Measurements from ENCODE around the gene MAK.
"Not testable (repeated sequence)": the region's sequence is repeated elsewhere in the genome, so short reads cannot be mapped to it uniquely, and the experiment has no call there.

Gene MAK

GRCh38 chr6:10771371-10771894 is 66.9 kb downstream of the MAK start:
- DNase-seq, result no peak

DNA sequence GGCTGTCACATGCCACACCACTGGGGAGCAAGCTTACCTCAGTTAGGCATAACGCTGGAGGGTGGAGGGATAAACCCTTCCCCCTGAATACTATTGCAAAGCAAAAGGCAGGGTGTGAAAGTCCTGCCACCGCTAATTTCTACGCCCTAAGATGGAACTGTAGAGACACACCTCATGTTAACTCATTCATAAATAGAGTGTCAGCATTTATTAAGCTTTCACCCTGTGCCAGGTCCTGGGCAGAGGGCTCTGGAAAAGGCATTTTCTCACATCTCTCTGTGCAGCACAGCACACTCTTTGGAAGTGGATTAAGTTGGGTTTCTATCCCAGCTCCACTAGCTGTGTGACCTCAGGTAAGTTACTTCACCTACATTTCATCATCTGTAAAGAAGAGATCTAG is 68.9 kb downstream of the MAK start:
- no peak for DNase-seq

DNA sequence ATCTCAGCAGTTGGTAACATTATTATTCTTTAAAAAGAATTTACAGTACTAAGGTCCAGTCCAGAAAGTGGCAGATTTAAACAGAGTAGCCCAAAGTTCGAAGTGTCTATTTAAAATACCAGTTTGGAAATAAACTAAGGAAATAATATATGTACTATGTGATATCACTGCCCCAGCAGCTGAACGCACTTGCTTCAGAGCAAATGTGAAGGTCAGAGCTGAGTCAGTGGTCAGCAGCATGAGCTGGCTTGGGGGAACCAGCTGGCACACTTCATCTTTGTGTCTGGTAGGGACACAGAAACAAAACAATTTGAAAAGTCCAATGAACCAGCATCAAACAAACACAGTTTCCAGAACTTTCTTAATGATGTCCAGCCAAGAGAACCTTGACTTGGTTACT is 75.3 kb downstream of the MAK start:
- DNase-seq, result no peak

DNA sequence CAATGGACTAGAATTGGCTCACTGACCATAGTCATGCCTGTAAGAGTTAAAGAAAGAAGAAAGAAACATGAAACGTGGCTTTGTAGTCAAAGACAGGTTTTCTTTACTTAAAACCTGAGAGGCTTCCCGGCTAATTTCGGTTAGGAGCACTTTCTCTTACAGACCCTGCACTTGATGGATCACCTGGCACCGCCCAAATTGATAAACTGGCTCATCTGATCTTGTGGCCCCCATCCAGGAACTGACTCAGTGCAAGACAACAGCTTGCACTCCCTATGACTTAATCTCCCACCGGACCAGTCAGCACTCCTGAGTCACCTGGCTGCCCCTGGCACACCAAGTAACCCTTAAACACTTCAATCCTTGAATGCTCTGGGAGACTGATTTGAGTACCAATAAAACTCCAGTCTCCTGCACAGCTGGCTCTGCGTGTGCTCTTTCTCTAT is 78.4 kb downstream of the MAK start:
- DNase-seq, result peak; percentile 47

- peak; percentile 13 for DNase-seq
These were observed 79.0 kb downstream of the MAK start for GRCh38 chr6:10759312-10759839.

DNA sequence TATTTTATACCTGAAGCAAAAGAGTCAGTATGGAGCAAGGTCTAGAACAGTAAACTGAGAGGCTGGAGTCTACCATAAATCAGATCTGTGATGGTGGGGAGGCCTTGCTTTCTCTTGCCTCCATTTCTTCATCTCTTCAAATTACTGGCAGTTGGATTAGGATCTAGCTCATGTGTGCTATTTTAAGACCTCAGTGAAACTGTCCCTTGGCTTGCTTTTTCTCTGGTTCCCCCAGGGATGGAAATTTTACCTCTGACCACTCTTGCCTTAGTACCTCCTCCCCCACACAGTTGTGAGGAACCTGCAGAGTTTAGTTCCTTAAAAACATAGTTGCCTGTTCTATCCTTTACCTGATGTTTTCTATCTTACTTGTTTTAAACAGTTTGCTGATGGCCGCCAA is 82.3 kb downstream of the MAK start:
- DNase-seq, result no peak

DNA sequence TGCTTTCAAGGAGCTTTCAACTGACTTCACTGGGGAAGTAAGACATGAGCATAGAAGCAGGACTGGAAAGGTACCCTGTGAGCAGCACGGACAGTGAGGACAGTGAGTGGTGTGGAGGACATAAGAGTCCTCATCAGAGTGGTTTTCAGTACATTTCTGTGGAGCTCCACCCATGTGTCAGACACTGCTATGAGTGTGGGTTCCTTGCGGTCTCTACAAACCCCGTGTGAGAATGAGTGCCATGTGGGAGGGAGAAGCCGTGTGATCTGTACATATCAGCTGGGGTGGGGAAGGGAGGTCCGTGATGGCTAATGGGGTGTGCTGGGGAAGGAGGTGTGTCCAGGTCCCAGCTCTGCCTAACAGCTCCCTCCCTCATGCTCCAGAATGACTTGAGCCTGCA is 86.6 kb downstream of the MAK start:
- not testable (repeated sequence) for DNase-seq

DNA sequence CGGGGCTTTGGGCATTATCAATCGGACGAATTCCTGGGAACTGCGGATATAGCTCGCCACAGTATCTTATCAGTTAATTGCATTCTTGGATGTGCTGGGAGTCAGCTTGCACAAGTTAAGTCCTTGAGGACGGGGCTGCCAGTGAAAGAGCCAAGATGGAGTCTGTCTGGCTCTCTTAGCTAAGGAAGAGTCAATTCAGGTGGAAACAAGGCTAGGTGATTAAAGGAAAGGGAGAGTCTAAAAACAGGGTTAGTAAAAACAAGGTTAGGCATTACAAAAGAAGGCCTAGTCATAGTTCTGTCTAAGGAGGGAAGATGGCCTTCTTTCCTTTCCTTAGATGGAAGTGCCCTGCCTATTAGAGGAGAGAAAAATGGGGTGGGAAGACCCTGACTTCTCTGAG is 87.8 kb downstream of the MAK start:
- DNase-seq, result not testable (repeated sequence)

- DNase-seq, result no peak
These were observed 88.6 kb downstream of the MAK start for GRCh38 chr6:10749734-10750133.

DNA sequence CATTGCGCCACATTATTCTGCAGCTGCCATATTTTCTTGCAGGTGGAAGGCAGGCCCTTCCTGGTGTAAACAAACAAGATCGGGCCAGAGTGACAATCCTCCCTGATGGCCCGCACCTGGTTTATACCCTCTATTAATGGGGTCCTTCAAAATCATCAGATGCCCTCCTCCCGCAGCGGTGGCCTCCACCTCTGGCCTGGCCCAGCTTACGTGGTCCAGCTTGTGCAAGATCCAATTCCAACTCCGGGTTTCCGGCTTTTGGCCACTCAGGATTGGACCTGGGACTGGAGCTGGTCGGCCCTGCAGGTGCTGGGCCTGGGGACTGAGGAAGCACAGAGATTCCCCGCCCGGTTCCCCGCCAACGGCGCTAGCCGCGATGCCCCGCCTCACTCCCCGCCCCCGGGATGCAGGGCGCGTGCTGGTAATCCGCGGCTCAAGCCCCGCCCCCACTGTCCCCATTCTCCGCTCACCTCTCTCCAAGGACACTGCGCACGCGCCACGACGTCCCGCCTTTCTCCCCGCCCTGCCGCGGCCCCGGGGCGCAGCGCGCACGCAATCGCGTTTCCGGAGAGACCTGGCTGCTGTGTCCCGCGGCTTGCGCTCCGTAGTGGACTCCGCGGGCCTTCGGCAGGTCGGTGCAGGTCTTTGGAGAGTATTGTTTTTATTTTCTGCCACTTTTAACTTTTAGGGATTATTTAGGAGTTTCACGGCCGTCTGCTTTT is 90.9 kb downstream of the MAK start, which contains the start of gene TMEM14B:
TSS of gene TMEM14B (plus strand) at position 555 of the 722 bp plus-strand sequence. CDS start 1,441 bp downstream, outside the sequence.
- DNase-seq, result peak; percentile 91

- DNase-seq, result no peak
These were observed 91.5 kb downstream of the MAK start for GRCh38 chr6:10746915-10747250.

GRCh38 chr6:10745116-10745515 is 93.2 kb downstream of the MAK start:
- no peak for DNase-seq

DNA sequence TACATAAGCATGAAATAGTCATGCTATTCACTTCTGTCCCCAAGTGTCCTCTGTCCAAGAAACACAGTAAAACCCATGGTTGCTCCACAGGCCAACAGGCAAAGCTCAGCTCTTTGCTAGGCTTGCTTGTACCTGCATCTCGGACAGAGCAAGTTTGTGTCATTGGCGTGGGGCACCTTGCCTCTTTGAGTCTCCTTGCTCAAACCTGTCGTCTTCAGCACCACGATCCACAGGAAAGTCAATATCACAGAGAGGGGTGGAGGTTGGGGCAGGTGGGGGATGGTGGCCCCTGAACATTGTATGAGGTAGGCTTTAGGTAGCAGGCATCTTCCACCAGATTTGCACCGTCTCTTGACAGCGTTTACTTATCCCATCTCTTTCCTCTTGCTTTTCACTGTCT is 94.8 kb downstream of the MAK start:
- DNase-seq, result no peak

- DNase-seq, result no peak
These were observed 96.1 kb downstream of the MAK start for GRCh38 chr6:10742251-10742650.

GRCh38 chr6:10741643-10742042 is 96.7 kb downstream of the MAK start:
- DNase-seq, result not testable (repeated sequence)

- no peak for DNase-seq
These were observed 98.3 kb downstream of the MAK start for GRCh38 chr6:10740061-10740460.

DNA sequence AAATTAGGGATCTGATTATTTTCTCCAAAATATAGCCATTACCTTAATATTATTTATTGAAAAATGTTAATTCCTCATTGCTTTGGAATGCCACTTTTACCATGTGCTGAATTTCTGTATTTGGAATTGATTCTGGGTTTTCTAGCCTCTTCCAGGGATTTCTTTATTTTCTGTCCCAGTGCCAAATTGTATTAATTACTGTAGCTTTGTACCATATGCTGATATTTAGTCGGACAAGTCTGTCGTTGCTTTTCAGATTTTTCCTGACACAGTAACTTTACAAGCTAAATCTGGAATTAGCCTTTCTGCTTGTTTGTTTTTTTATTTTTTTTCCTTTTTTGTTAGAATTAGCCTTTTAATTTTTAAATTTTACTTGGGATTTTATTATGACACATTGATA is 101.6 kb downstream of the MAK start:
- DNase-seq, result peak; percentile 45

DNA sequence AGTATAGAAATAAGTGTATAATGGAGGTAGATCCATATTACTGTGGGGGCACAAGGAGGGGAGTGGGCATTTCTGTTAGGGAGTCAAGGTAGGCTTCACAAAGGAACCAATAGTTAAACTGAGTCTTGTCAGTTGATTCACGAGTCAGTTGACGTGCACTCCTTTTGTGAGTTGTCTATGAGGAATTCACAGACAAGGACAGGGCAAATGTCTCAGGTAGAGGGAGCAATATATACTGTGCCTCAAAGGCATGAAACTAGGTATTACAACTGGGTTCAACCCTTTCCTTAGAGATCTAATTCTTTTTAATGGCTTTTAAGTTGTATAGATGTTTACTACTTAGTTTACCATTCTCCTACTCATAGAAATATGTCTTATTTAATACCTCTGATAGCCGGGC is 104.5 kb downstream of the MAK start:
- DNase-seq, result no peak

DNA sequence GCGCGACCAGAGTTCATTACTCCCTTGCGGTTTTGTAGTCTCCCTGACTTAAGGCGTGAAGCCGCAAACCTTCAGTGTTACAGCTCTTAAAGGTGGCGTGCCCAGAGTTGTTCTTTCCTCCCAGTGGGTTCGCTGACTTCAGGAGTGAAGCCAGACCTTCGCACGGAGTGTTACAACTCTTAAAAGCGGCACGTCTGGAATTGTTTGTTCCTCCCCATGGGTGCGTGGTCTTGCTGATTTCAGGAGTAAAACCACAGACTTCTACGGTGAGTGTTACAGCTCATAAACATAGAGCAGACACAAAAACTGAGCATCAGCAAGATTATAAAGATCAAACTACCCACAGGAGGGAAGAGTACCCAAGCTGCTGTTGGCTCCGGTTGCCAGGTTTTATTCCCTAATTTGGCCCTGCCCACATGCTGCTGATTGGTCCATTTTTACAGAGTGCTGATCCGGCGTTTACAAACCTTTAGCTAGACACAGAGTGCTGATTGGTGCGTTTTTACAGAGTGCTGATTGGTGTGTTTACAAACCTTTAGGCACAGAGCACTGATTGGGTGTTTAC is 105.1 kb downstream of the MAK start:
- no peak for DNase-seq

DNA sequence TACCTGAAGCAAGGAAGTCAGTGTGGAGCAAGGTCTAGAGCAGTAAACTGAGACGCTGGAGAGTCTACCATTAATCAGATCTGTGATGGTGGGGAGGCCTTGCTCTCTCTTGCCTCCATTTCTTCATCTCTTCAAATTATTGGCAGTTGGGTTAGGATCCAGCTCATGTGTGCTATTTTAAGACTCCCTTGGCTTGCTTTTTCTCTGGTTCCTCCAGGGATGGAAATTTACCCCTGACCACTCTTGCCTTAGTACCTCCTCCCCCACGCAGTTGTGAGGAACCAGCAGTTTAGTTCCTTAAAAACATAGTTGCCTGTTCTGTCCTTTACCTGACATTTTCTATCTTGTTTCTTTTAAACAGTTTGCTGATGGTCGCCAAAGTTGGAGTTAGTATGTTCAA is 108.1 kb downstream of the MAK start:
- DNase-seq, result no peak

DNA sequence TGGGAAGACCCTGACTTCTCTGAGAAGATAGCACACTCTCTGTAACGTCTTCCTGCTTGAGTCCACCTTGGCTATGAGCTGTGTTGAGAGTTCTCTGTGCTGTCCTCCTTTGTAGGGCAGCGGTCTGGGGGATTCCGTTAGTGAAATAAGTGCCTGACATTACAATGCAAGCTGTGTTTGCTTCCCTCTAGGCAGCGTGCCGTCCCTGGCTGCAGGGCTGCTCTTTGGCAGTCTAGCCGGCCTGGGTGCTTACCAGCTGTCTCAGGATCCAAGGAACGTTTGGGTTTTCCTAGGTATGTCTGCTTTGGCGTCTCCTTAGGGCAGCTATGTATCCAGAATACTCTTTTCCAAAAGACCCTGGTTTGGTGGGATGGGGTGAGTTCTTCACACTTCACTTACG is 112.6 kb downstream of the MAK start:
- DNase-seq, result no peak

DNA sequence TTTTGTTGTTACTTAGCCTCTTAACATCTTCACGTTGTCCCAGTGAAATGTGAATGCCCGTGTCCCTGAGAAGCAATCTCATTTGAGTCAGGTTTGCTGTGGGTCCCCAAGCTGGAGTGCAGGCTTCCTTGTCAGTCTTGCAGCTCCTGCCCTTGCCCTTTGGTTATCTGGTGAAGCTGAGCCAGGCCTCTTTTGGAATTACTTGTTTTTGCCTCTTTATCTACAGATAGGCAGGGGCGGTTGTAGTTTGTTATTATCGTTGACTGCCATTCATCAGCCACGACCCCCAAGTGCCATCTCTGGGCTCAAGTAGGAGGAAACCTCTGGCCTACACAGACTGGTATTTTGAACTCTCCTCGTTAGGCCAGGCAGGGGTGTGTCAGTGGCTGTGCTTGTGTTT is 113.3 kb downstream of the MAK start:
- no peak for DNase-seq

GRCh38 chr6:10723567-10723881 is 114.8 kb downstream of the MAK start:
- DNase-seq, result no peak

- DNase-seq, result peak; percentile 91
These were observed 115.3 kb downstream of the MAK start, which contains the start of gene TMEM14C for GRCh38 chr6:10722820-10723566. Gene TMEM14C, plus strand, starts transcription at chr6:10723070. Its CDS starts 1,544 bp downstream, at chr6:10724614.
